Globus pallidus (tissue), 1 donor: ENCODE data around the gene LHFPL3.

Experiments
- DNase-seq: peaks from one replicate; pipeline ENCODE4 v3.0.0-alpha.2; 2015; ENCODE audit warnings: low spot score

LHFPL3 gene

DNA sequence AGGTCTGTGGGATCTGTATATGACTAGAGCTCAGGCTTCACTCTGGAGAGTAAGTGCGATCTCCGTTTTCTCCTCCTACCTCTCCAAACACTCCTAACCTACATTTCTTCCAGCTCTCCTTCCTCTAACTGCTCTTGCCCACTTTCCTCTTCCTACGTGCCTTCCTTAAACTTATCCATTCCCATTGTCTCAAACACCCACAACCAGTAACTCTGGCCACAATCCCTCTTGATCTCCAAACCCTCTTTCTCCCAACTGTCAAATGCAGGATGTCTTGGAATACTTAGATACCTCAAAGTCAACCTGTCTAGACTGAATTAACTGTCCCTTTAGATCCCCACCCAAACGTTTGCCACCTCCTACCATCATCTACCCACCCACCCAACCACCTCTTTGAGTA lies 471.9 kb downstream of the LHFPL3 start:
- DNase-seq: no peak

- no peak for DNase-seq
These were observed 472.6 kb downstream of the LHFPL3 start for GRCh38 chr7:104801022-104801421.

- no peak for DNase-seq
These were observed 475.5 kb downstream of the LHFPL3 start for GRCh38 chr7:104803931-104804330.

DNA sequence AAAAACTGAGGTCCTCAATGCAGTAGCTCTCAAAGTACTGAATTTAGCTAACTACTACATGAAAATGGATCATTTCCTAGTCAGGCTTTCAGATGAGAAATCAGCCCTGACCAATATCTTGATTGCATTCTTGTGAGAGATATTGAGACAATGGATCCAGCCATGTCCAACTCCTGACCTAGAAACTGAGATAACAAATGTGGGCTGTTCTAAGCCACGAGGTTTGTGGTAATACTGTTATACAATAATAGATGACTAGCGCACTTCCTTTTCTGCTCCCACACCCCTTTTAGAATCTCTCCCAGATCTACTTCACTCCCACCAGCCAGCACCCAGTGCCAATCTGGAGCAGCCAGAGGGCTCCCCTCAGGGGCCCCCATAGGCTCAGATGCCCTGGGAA lies 476.3 kb downstream of the LHFPL3 start:
- no peak for DNase-seq

DNA sequence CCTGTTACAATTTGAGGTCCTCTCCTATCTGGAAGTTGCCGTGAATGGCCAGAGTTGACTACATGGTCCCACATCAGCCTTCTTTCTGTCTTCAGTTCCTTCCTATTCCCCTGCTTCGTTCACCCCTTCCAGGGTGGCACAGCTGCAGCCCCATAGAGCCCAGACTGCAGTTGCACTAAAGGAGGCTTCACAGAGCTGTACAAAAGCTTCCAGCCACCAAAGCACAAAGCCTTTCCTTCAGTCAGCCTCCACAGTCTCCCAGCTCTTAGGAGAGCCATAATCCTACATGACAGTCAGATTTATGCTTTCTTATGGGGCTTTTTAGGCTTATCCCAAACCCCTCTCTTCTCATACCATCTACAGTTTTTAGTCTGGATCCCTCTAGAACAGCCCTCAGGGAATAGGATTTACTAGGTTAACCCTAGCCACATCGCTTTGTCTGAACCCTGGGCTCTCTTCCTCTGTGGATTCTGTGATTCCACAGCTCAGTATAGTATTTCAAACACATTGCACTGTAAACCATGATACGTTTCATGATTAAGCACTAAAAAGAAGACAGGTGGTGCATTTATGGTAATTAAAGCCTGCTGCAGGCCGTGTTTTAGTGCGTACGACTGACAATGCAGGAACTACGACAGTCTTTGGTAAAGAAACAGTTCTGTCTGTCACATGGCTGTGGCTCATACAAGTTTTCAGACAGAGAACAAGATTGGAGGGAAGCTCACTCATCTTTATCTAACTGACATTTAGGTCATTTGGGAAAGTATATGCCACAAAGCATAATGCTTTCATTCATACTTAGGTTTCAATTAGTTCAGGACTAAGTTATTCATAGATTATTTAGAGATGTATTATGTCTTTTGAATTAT lies 477.3 kb downstream of the LHFPL3 start:
- peak; percentile 80 for DNase-seq

DNA sequence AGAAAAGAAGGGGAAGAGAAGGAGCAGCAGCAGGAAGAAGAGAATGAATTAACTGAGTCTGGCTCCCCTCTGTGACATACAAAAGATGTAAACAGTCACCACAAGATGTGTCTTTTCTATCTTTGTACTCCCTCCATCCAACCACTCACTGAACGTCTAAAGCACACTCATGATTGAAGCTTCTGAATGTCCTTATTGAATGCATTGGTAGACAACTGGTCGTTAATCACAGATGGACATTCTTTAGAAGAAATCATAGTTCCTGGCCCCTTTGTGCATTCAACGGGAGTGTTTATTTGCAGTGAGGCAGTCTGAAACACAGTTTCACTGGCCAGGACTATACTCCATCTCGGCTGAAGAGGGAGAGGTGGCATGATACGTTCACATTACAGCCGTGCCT lies 479.3 kb downstream of the LHFPL3 start:
- DNase-seq: no peak

GRCh38 chr7:104809906-104810305 lies 481.5 kb downstream of the LHFPL3 start:
- DNase-seq: no peak

GRCh38 chr7:104814126-104814525 lies 485.7 kb downstream of the LHFPL3 start:
- DNase-seq: no peak

DNA sequence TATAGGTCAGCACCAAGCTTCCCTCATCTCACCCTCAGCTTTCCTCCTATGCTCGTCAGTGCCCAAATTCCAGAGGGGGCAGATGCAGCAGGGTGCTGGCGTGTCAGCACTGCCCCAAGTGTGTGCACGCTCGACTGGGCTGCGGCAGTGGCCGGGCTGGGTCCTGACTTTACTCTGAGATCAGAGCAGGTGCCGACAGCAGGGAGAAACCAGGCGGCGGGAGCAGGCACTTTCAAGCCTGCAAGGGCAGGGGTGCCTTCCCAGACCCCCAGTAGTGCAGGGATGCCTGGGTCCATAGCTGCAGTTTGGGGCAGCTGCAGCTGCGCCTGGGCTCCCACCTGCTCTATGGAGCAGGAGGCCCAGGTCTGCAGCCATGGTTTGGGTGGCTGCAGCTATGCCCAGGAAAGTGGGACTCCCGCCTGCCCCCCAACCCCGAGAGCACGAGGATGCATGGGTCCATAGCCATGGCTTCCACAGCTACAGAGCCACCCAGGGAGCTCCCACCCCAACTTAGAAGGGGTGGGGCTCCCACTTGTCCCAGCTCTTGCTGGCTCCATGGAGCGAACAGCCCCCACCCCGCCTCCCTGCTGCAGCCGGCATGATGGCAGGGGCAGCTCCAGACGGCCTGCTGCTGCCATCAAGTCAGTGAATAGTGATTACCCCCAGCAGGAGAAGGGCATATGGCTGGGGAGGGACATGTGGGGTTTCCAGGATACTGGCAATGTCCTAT lies 486.4 kb downstream of the LHFPL3 start:
- DNase-seq: no peak

GRCh38 chr7:104816537-104816936 lies 488.1 kb downstream of the LHFPL3 start:
- DNase-seq: no peak

DNA sequence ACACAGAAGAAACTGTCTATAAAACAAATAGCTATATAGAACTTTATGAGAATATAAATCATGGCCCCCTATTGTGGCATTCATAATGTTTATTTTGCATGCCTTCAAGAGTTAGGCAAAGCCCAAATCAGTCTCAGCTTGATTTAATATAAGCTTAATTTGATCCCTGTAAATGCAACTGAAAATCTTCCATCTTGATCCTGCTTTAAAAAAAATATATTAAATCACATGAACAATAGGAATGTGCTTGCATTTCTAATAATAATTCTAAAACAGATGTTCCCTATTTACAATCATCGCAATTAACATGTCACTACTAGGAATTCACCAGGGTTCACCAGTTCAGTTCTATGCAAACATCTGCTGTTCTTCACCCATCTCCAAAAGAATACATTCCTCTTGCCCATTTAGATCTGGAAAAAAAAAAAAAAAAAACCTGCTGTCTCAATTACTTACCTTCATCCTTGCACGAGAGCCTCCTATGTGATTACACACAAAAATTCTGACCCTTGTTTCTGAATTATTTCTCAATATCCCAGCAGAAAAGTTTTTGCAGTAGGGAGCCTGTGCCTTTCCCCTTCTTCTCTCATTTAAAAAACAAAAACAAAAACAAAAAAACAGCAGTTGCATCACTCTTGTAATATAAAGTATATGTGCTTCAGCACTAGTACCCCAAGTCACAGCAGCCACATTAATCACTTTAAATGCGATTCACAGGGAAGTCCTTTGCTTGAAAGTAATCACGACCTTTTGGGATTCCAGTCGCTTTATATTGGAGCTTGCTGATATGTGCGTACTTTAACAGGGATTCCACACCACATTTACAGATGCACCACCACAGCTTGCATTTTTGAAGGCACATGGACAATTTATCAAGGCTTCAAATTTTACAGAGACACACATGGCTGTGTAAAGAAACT lies 490.8 kb downstream of the LHFPL3 start:
- DNase-seq: no peak

DNA sequence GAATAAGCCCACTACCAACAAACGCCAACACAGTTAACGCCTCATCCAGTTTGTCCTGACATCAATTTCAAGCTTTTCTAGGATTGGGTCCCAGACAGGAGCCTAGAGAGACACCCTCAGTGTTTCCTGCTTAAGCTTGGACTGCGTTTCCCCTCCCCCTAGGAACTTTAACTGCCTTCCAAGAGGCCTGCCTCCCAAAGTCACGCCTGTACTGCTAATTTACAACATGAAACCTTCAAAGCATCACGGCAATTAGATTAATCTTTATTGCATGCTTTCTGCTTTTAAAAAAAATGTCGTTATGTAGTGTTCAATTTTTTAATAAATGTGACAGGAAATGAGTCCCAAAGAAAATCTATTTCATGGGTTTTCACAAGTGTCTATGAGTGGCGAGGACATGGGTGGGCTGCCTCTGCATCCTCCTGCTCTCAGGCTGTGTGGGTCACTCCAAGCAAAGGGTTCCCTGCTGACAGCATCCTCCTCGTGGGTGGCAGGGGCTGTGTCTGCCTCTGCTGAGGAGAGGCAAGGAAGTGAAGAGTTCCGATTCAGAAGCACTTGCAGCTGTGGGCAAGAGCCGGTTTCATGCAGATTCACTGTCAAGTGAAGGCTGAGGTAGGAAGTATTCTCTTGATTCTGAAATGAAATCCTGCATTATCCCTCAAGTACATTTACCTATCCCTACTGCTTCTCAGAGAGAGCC lies 492.6 kb downstream of the LHFPL3 start:
- DNase-seq: no peak

- no peak for DNase-seq
These were observed 494.8 kb downstream of the LHFPL3 start for GRCh38 chr7:104823177-104823576.

DNA sequence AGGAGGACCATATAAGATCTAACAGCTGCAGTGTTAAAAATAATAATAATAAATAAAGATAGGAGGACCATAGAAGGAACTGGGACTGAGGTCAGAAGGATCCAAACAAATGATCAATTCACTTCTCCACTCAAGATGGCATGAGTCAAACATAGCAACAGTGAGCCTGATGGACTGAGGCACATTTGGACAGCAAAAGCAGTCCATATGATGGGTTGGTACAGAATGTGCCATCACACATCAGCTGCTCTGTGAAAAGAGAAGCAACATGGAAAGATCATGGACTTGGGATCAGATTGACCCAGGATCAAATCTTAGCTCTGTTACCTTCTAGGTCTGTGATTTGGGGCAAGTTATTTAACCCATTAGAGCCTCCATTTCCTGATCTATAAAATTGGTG lies 496.7 kb downstream of the LHFPL3 start:
- DNase-seq: no peak

GRCh38 chr7:104826135-104826534 lies 497.7 kb downstream of the LHFPL3 start:
- no peak for DNase-seq

DNA sequence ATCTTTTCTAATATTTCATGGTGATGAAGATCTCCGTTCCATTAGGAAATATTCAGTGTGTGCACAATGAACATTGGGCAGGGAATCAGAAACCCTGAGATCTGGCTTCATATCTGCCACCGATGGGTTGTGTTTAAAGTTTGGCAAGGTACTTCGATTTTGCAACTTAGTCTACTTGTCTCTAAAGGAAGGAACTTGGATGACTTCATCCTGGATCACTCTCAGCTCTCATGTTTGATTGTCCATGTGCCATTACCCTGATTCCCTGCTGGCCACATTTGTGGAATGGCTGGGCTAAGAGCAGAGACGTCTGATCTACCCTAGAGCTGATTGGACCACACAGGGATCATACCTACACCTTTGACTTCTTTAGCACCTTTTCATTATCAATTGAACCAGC lies 508.6 kb downstream of the LHFPL3 start:
- no peak for DNase-seq

DNA sequence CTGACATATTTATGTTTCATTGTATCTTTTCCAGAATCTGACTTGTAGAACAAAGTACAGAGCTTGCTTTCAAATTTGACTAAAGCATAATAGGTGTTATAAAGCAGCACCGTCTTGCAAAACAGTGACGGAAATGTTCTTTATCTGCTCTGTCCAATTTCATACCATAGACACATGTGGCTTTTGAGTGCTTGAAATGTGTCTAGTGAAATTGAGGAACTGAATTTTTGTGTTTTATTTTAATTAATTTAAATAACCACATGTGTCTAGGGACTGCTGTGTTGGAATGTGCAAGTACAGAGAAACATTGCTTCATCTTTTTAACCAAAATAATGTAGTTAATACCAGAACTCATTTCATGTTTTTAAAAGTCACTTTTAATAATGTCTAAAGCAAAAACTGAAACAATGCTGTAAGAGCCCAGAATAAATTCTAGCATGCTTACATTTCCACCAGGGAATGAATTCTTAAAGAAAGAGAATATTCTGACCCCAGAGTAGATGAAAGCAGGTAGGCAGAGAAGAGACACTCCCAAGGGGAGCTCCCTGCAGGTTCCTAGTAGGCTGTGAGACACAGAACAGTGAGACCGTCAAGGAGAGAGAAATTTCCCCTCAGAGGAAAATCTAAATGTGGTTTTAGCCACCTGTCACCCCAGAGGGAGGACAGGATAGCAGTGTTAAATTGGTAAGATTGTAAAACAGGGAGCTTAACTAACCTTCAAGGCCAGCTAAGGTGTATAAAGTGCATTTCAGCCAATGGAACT lies 510.3 kb downstream of the LHFPL3 start:
- no peak for DNase-seq

DNA sequence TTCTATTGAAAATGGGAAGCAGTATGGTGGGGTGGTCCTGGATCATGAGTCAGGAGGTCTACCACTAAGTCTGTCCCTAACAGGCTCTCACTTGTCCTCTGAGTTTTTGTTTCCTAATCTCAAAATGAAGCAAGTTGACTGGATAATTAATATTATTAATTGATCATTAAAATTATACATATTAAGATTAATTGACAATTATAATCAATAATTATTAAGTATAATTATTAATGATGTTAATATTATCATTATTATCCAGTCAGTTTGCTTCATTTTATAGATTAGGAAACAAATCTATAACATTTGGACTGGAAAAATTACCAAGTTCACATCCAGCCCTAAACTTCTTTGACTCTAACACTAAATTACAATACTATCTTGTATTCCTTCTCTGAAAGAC lies 511.4 kb downstream of the LHFPL3 start:
- DNase-seq: no peak

DNA sequence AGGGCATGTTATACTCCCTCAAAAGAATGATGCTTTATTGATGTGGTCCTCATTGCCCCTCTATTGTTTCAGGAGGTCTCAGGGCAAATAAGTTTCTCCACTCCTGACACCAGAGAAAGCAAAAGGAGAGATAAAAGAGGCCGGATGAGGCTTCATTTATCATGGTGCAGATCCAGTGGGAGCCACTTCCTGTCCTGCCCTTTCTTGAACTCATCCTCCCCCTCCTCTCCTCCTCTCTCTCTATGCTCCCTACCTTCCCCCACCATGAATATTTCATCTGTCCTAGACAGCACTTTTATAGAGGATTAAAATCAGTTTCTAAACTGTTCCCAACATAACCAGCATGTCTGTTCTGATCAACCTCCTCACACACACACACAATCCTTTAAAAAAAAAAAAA lies 513.4 kb downstream of the LHFPL3 start:
- no peak for DNase-seq

DNA sequence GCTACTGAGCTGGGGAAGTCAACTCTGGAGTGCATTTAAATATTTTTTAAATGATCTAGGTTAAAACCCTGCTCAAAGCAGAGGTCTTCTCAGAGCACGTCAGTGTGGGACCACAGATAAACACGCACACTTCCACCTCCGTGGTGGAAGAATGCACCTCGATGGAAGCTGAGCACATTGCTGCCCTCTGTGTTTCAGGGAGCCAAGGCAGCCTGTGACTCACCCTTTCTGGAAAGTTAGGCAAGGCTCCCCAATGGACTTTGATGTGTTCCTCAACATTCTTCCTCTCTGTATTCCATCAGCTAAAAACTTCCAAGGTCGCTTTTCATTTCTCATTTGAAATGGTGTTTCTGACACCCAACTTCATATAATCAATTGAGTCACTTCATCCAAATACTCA lies 514.8 kb downstream of the LHFPL3 start:
- DNase-seq: no peak

- DNase-seq: peak; percentile 92
These were observed 517.2 kb downstream of the LHFPL3 start for GRCh38 chr7:104845557-104845956.
